HepG2 (cell line): ENCODE measurements around the gene PEAK1. TPM values are rescaled to one million over a fixed set of nuclear protein-coding genes. Genes with fewer than 3 reads are reported as not detected.

Experiments
- ATF7-NPFF ChIP-seq: sonication (generic); formaldehyde crosslinking; IDR thresholded peaks from 2 replicates; pipeline ENCODE4 v1.8.1; 2023; ENCODE audit warnings: mild to moderate bottlenecking, low read depth, missing genetic modification reagents, moderate library complexity
- CENPT ChIP-seq: sonication (generic); formaldehyde crosslinking; IDR thresholded peaks from 2 replicates; pipeline ENCODE4 v1.8.0; 2022; ENCODE audit warnings: low read depth, mild to moderate bottlenecking, moderate library complexity, missing genetic modification reagents
- ETV5 ChIP-seq: IDR thresholded peaks from 2 replicates; pipeline ENCODE4 v1.6.1; 2018; ENCODE audit warnings: missing biosample characterization, missing genetic modification reagents, inconsistent platforms, borderline replicate concordance
- GATA4 ChIP-seq: sonication (generic); IDR thresholded peaks from 2 replicates; pipeline ENCODE4 v1.6.1; 2016; ENCODE audit warnings: antibody characterized with exemption, low read depth, borderline replicate concordance
- HOMEZ ChIP-seq: IDR thresholded peaks from 2 replicates; pipeline ENCODE4 v1.6.1; 2016; ENCODE audit warnings: low read depth
- PRMT3 ChIP-seq: sonication (generic); formaldehyde crosslinking; IDR thresholded peaks from 2 replicates; pipeline ENCODE4 v1.8.1; 2022; ENCODE audit warnings: low read depth, mild to moderate bottlenecking, moderate library complexity, missing genetic modification reagents, borderline replicate concordance
- SIN3A ChIP-seq: IDR thresholded peaks from 2 replicates; pipeline ENCODE4 v1.6.1; 2011; ENCODE audit warnings: low read depth, mild to moderate bottlenecking, control low read depth, low read length, borderline replicate concordance
- YEATS2 ChIP-seq: sonication (generic); formaldehyde crosslinking; IDR thresholded peaks from 2 replicates; pipeline ENCODE4 v1.4.0; 2020; ENCODE audit warnings: missing genetic modification reagents, borderline replicate concordance
- ZNF350 ChIP-seq: sonication (generic); formaldehyde crosslinking; IDR thresholded peaks from 2 replicates; pipeline ENCODE4 v1.4.0; 2020; ENCODE audit warnings: mild to moderate bottlenecking, low read depth, missing genetic modification reagents, borderline replicate concordance
- ZNF576 ChIP-seq: sonication (generic); formaldehyde crosslinking; IDR thresholded peaks from 2 replicates; pipeline ENCODE4 v1.4.0; 2020; ENCODE audit warnings: mild to moderate bottlenecking, missing genetic modification reagents
- polyA plus RNA-seq, 8 experiments: library from polyadenylated mRNA; depleted of rRNA in 3 of 8; stranded (reverse) in 7 of 8; unstranded in 1 of 8; fragments of >200 nt; fragmentation: Illumina TruSeq in 4 of 8; extraction: Trizol in 4 of 8; gene quantifications; 2 replicates each; pipeline versions ENCODE4 v1.2.1 to v1.2.3, GENCODE V29; 2011 to 2016; ENCODE audit warnings: low read depth in 4 of 8, missing spikeins in 1 of 8, mixed read lengths in 1 of 8; ENCODE audit not compliant: insufficient read depth in 1 of 8
- total RNA-seq, 5 experiments: library from RNA; depleted of rRNA; stranded (reverse); fragments of >200 nt; fragmentation: Illumina TruSeq; extraction: Trizol; gene quantifications; 2 replicates each; pipeline ENCODE4 v1.2.3, GENCODE V29; 2016; ENCODE audit warnings: low read depth in 1 of 5
- TF ChIP-seq, protein P1 (sequence below): sonication (generic); formaldehyde crosslinking; IDR thresholded peaks from 2 replicates; pipeline ENCODE4 v1.9.0; 2021; ENCODE audit warnings: mild to moderate bottlenecking, missing genetic modification reagents
- TF ChIP-seq, protein P2 (sequence below): sonication (generic); formaldehyde crosslinking; IDR thresholded peaks from 2 replicates; pipeline ENCODE4 v1.8.0; 2022; ENCODE audit warnings: missing genetic modification reagents, mild to moderate bottlenecking, borderline replicate concordance
- TF ChIP-seq, protein P3 (sequence below): sonication (generic); formaldehyde crosslinking; IDR thresholded peaks from 2 replicates; pipeline ENCODE4 v1.5.1; 2020; ENCODE audit warnings: missing genetic modification reagents, mild to moderate bottlenecking, borderline replicate concordance
- TF ChIP-seq, protein P4 (sequence below): sonication (generic); formaldehyde crosslinking; IDR thresholded peaks from 2 replicates; pipeline ENCODE4 v1.4.0; 2020; ENCODE audit warnings: missing genetic modification reagents

The PEAK1 gene
- total and polyA plus RNA-seq, 2 of the 13 experiments (the other 11 are each of a cell fraction or from before 2014, with no cell fraction given): 6.0 to 6.6 TPM

DNA sequence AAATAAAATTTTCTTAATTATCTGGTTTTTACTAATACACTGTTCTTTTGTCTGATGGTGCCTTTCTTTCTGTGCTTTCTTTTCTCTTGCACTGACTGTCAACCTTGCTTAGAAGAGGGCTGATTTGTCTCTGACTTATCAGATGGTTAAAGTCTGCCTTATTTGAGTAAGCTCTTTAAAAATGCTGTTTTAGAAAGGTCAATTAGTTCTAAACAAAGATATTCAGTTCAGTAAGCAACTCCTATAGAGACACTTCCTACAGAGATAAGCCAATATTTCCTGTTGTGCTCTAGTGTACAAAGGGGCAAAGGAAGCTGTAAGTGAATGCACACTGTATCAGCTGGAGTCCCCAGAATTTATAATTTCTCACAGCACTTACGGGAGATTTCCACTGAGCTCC lies 195.6 kb downstream of the PEAK1 start (continued):
- TF ChIP-seq, protein P1, sequence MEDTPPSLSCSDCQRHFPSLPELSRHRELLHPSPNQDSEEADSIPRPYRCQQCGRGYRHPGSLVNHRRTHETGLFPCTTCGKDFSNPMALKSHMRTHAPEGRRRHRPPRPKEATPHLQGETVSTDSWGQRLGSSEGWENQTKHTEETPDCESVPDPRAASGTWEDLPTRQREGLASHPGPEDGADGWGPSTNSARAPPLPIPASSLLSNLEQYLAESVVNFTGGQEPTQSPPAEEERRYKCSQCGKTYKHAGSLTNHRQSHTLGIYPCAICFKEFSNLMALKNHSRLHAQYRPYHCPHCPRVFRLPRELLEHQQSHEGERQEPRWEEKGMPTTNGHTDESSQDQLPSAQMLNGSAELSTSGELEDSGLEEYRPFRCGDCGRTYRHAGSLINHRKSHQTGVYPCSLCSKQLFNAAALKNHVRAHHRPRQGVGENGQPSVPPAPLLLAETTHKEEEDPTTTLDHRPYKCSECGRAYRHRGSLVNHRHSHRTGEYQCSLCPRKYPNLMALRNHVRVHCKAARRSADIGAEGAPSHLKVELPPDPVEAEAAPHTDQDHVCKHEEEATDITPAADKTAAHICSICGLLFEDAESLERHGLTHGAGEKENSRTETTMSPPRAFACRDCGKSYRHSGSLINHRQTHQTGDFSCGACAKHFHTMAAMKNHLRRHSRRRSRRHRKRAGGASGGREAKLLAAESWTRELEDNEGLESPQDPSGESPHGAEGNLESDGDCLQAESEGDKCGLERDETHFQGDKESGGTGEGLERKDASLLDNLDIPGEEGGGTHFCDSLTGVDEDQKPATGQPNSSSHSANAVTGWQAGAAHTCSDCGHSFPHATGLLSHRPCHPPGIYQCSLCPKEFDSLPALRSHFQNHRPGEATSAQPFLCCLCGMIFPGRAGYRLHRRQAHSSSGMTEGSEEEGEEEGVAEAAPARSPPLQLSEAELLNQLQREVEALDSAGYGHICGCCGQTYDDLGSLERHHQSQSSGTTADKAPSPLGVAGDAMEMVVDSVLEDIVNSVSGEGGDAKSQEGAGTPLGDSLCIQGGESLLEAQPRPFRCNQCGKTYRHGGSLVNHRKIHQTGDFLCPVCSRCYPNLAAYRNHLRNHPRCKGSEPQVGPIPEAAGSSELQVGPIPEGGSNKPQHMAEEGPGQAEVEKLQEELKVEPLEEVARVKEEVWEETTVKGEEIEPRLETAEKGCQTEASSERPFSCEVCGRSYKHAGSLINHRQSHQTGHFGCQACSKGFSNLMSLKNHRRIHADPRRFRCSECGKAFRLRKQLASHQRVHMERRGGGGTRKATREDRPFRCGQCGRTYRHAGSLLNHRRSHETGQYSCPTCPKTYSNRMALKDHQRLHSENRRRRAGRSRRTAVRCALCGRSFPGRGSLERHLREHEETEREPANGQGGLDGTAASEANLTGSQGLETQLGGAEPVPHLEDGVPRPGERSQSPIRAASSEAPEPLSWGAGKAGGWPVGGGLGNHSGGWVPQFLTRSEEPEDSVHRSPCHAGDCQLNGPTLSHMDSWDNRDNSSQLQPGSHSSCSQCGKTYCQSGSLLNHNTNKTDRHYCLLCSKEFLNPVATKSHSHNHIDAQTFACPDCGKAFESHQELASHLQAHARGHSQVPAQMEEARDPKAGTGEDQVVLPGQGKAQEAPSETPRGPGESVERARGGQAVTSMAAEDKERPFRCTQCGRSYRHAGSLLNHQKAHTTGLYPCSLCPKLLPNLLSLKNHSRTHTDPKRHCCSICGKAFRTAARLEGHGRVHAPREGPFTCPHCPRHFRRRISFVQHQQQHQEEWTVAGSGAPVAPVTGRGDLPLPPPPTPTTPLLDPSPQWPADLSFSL (CRISPR knock-in tag): no peak
- no peak for TF ChIP-seq SIN3A
- TF ChIP-seq PRMT3 (CRISPR knock-in tag): no peak
- TF ChIP-seq ZNF576 (CRISPR knock-in tag): no peak
- no peak for TF ChIP-seq GATA4
- peak; percentile 61; the same call in 1 of the 2 replicates for TF ChIP-seq ETV5 (CRISPR knock-in tag)
- peak; percentile 18; the same call in 1 of the 2 replicates for TF ChIP-seq HOMEZ (CRISPR knock-in tag)
- TF ChIP-seq ATF7-NPFF (CRISPR knock-in tag): no peak
- TF ChIP-seq YEATS2 (CRISPR knock-in tag): no peak
- TF ChIP-seq, protein P2, sequence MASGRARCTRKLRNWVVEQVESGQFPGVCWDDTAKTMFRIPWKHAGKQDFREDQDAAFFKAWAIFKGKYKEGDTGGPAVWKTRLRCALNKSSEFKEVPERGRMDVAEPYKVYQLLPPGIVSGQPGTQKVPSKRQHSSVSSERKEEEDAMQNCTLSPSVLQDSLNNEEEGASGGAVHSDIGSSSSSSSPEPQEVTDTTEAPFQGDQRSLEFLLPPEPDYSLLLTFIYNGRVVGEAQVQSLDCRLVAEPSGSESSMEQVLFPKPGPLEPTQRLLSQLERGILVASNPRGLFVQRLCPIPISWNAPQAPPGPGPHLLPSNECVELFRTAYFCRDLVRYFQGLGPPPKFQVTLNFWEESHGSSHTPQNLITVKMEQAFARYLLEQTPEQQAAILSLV (CRISPR knock-in tag): no peak
- no peak for TF ChIP-seq ZNF350 (CRISPR knock-in tag)
- TF ChIP-seq CENPT: no peak
- TF ChIP-seq, protein P3, sequence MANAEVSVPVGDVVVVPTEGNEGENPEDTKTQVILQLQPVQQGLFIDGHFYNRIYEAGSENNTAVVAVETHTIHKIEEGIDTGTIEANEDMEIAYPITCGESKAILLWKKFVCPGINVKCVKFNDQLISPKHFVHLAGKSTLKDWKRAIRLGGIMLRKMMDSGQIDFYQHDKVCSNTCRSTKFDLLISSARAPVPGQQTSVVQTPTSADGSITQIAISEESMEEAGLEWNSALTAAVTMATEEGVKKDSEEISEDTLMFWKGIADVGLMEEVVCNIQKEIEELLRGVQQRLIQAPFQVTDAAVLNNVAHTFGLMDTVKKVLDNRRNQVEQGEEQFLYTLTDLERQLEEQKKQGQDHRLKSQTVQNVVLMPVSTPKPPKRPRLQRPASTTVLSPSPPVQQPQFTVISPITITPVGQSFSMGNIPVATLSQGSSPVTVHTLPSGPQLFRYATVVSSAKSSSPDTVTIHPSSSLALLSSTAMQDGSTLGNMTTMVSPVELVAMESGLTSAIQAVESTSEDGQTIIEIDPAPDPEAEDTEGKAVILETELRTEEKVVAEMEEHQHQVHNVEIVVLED: no peak
- TF ChIP-seq, protein P4, sequence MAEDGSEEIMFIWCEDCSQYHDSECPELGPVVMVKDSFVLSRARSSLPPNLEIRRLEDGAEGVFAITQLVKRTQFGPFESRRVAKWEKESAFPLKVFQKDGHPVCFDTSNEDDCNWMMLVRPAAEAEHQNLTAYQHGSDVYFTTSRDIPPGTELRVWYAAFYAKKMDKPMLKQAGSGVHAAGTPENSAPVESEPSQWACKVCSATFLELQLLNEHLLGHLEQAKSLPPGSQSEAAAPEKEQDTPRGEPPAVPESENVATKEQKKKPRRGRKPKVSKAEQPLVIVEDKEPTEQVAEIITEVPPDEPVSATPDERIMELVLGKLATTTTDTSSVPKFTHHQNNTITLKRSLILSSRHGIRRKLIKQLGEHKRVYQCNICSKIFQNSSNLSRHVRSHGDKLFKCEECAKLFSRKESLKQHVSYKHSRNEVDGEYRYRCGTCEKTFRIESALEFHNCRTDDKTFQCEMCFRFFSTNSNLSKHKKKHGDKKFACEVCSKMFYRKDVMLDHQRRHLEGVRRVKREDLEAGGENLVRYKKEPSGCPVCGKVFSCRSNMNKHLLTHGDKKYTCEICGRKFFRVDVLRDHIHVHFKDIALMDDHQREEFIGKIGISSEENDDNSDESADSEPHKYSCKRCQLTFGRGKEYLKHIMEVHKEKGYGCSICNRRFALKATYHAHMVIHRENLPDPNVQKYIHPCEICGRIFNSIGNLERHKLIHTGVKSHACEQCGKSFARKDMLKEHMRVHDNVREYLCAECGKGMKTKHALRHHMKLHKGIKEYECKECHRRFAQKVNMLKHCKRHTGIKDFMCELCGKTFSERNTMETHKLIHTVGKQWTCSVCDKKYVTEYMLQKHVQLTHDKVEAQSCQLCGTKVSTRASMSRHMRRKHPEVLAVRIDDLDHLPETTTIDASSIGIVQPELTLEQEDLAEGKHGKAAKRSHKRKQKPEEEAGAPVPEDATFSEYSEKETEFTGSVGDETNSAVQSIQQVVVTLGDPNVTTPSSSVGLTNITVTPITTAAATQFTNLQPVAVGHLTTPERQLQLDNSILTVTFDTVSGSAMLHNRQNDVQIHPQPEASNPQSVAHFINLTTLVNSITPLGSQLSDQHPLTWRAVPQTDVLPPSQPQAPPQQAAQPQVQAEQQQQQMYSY (CRISPR knock-in tag): no peak
